ENCODE data around the gene IFI6. TPM values are rescaled to one million over a fixed set of nuclear protein-coding genes. Genes with fewer than 3 reads are reported as not detected.
"Not testable (repeated sequence)": the region's sequence is repeated elsewhere in the genome, so short reads cannot be mapped to it uniquely, and the experiment has no call there.

IFI6 gene
- total RNA-seq, 1 donor from 2014 or later: 3,307 TPM

DNA sequence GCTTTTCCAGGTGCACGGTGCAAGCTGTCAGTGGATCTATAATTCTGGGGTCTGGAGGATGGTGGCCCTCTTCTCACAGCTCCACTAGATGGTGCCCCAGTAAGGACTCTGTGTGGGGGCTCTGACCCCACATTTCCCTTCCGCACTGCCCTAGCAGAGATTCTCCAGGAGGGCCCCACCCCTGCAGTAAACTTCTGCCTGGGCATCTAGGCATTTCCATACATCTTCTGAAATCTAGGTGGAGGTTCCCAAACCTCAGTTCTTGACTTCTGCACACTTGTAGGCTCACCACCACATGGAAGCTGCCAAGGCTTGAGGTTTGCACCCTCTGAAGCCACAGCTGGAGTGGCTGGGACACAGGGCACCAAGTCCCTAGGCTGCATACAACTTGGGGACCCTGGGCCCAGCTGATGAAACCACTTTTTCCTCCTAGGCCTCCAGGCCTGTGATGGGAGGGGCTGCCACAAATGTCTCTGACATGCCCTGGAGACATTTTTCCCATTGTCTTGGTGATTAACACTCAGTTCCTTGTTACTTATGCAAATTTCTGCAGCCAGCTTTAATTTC is 8.3 kb upstream of the IFI6 start:
- H3K4me1 Mint-ChIP-seq (ENCODE audit: low read depth, unreplicated experiment); DNase-seq (ENCODE audit: low read depth); H3K27ac ChIP-seq (ENCODE audit: low read depth, low read length); H3K4me2 ChIP-seq (ENCODE audit: low read length); FAIRE-seq; H3K4me3 Mint-ChIP-seq (ENCODE audit: unreplicated experiment); H3K4me3 ChIP-seq (ENCODE audit: insufficient read depth, low read depth, low read length); H3K27me3 Mint-ChIP-seq (ENCODE audit: low read depth, unreplicated experiment); H2AFZ ChIP-seq (ENCODE audit: low read depth, low read length); H3K36me3 ChIP-seq (ENCODE audit: insufficient read depth, low read length); H3K4me1 ChIP-seq (ENCODE audit: insufficient read depth, low read length); H4K20me1 ChIP-seq (ENCODE audit: insufficient read depth, low read length); H3K79me2 ChIP-seq (ENCODE audit: insufficient read depth, low read length); H3K9me3 ChIP-seq (ENCODE audit: insufficient read depth, low read depth, low read length); H3K27ac Mint-ChIP-seq (ENCODE audit: unreplicated experiment); H3K27me3 ChIP-seq (ENCODE audit: insufficient read depth, low read length); H3K9ac ChIP-seq (ENCODE audit: low read length): not testable (repeated sequence)
- peaks cover 32% of the 10 kb centered on the region for H3K9me3 Mint-ChIP-seq (ENCODE audit: unreplicated experiment)
- H3K36me3 Mint-ChIP-seq (ENCODE audit: low read depth, unreplicated experiment): peaks cover 15% of the 10 kb centered on the region

GRCh38 chr1:27678747-27679146 is 6.8 kb upstream of the IFI6 start:
- H3K27me3 Mint-ChIP-seq (ENCODE audit: low read depth, unreplicated experiment): peaks cover 3% of the 10 kb centered on the region
- H3K9me3 Mint-ChIP-seq (ENCODE audit: unreplicated experiment): peaks cover 30% of the 10 kb centered on the region
- H3K4me3 Mint-ChIP-seq (ENCODE audit: unreplicated experiment): no peak overlapping the region
- Histone ChIP-seq H3K9me3 (ENCODE audit: insufficient read depth, low read depth, low read length) (peaks cover 6% of the 10 kb centered on the region), H3K27me3 (ENCODE audit: insufficient read depth, low read length) (peaks cover 4% of the 10 kb centered on the region), H3K27ac (ENCODE audit: low read depth, low read length) (no peak overlapping the region), H3K79me2 (ENCODE audit: insufficient read depth, low read length) (no peaks in the 10 kb centered on the region), H3K36me3 (ENCODE audit: insufficient read depth, low read length) (no peaks in the 10 kb centered on the region), H3K4me2 (ENCODE audit: low read length) (no peak overlapping the region), H2AFZ (ENCODE audit: low read depth, low read length) (no peak overlapping the region), H3K4me3 (ENCODE audit: insufficient read depth, low read depth, low read length) (no peak overlapping the region), H3K4me1 (ENCODE audit: insufficient read depth, low read length) (no peaks in the 10 kb centered on the region), H3K9ac (ENCODE audit: low read length) (no peak overlapping the region), H4K20me1 (ENCODE audit: insufficient read depth, low read length) (no peaks in the 10 kb centered on the region)
- H3K36me3 Mint-ChIP-seq (ENCODE audit: low read depth, unreplicated experiment): peaks cover 12% of the 10 kb centered on the region
- no peak overlapping the region for H3K27ac Mint-ChIP-seq (ENCODE audit: unreplicated experiment)
- FAIRE-seq (no peak), DNase-seq (ENCODE audit: low read depth) (no peak)
- no peaks in the 10 kb centered on the region for H3K4me1 Mint-ChIP-seq (ENCODE audit: low read depth, unreplicated experiment)
- TF ChIP-seq CTCF (IDR thresholded peaks at IDR 0.05; ENCODE audit: insufficient read depth, low read depth, low read length): no peak
- TF ChIP-seq EZH2 (IDR thresholded peaks at IDR 0.05; ENCODE audit: insufficient read depth, low read length): no peak

- Histone ChIP-seq H3K4me2 (ENCODE audit: low read length) (no peak overlapping the region), H3K36me3 (ENCODE audit: insufficient read depth, low read length) (no peaks in the 10 kb centered on the region), H3K27me3 (ENCODE audit: insufficient read depth, low read length) (no peaks in the 10 kb centered on the region), H3K27ac (ENCODE audit: low read depth, low read length) (no peak overlapping the region), H3K9ac (ENCODE audit: low read length) (no peak overlapping the region), H3K4me3 (ENCODE audit: insufficient read depth, low read depth, low read length) (no peak overlapping the region), H3K9me3 (ENCODE audit: insufficient read depth, low read depth, low read length) (peaks cover 6% of the 10 kb centered on the region), H2AFZ (ENCODE audit: low read depth, low read length) (no peak overlapping the region), H3K79me2 (ENCODE audit: insufficient read depth, low read length) (no peaks in the 10 kb centered on the region), H3K4me1 (ENCODE audit: insufficient read depth, low read length) (peaks cover 13% of the 10 kb centered on the region), H4K20me1 (ENCODE audit: insufficient read depth, low read length) (no peaks in the 10 kb centered on the region)
- H3K27ac Mint-ChIP-seq (ENCODE audit: unreplicated experiment): peak overlapping the region; percentile 66
- H3K9me3 Mint-ChIP-seq (ENCODE audit: unreplicated experiment): peaks cover 19% of the 10 kb centered on the region
- no peaks in the 10 kb centered on the region for H3K27me3 Mint-ChIP-seq (ENCODE audit: low read depth, unreplicated experiment)
- peaks cover 5% of the 10 kb centered on the region for H3K4me1 Mint-ChIP-seq (ENCODE audit: low read depth, unreplicated experiment)
- FAIRE-seq (no peak), DNase-seq (ENCODE audit: low read depth) (no peak)
- H3K36me3 Mint-ChIP-seq (ENCODE audit: low read depth, unreplicated experiment): peaks cover 13% of the 10 kb centered on the region
- no peak overlapping the region for H3K4me3 Mint-ChIP-seq (ENCODE audit: unreplicated experiment)
- no peak for TF ChIP-seq EZH2 (IDR thresholded peaks at IDR 0.05; ENCODE audit: insufficient read depth, low read length)
- TF ChIP-seq CTCF (IDR thresholded peaks at IDR 0.05; ENCODE audit: insufficient read depth, low read depth, low read length): no peak
Measured at GRCh38 chr1:27676410-27676809, 4.4 kb upstream of the IFI6 start.
